Retinal pigment epithelial cell (primary cell): ENCODE data around the gene ZNF407.

Source experiments
- DNase-seq: peaks from one replicate; pipeline ENCODE4 v3.0.0-alpha.2; 2010; ENCODE audit warnings: low read depth
- H3K4me3 ChIP-seq: 2 replicates; pipeline ENCODE4 v1.5.1; 2011; ENCODE audit warnings: mild to moderate bottlenecking, low read length, control low read depth, moderate library complexity
- TF ChIP-seq, protein P1 (sequence below): conservative IDR thresholded peaks from 2 replicates; pipeline ENCODE4 v1.5.1; 2011; ENCODE audit warnings: low read depth, low read length, control low read depth, inconsistent platforms

ZNF407 gene

GRCh38 chr18:74806700-74807416 is 209.2 kb downstream of the ZNF407 start:
- no peak overlapping the region for H3K4me3 ChIP-seq
- DNase-seq, result peak; percentile 77
- TF ChIP-seq, protein P1, sequence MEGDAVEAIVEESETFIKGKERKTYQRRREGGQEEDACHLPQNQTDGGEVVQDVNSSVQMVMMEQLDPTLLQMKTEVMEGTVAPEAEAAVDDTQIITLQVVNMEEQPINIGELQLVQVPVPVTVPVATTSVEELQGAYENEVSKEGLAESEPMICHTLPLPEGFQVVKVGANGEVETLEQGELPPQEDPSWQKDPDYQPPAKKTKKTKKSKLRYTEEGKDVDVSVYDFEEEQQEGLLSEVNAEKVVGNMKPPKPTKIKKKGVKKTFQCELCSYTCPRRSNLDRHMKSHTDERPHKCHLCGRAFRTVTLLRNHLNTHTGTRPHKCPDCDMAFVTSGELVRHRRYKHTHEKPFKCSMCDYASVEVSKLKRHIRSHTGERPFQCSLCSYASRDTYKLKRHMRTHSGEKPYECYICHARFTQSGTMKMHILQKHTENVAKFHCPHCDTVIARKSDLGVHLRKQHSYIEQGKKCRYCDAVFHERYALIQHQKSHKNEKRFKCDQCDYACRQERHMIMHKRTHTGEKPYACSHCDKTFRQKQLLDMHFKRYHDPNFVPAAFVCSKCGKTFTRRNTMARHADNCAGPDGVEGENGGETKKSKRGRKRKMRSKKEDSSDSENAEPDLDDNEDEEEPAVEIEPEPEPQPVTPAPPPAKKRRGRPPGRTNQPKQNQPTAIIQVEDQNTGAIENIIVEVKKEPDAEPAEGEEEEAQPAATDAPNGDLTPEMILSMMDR, result no peak

GRCh38 chr18:74817576-74817975 is 219.9 kb downstream of the ZNF407 start:
- TF ChIP-seq, protein P1, result no peak
- no peak overlapping the region for H3K4me3 ChIP-seq
- DNase-seq, result no peak

DNA sequence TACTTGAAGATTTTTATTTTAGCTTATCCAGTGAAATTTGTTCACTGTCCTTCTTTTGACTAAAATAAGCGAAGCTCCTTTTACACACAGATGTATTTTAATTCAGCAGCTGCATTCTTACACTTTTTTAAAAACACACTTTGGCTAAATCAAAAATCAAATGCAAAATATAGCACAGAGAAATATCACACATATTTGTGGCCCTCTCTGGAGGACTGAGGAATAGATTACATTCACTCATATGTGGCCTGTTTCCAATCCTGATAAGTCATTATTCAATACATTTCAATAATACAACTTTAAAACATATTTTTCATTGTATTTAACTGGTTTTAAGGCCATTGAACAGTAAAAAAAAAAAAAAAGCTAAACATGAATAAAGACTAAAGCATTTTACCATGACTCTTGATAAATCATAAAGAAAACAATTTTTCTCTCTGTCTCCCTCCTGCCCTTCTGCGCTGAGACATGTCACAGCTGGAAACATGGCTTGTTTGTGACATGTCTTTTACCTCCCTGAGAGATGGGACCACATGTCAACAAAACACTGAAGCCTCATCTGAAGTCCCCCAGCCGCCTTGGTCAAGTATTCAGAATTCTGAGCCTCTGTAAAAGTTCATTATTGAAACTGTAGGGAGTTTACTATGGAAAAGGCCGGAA is 221.0 kb downstream of the ZNF407 start:
- TF ChIP-seq, protein P1, result no peak
- DNase-seq, result no peak
- no peak overlapping the region for H3K4me3 ChIP-seq

GRCh38 chr18:74819433-74820059 is 221.9 kb downstream of the ZNF407 start:
- TF ChIP-seq, protein P1, result peak; percentile 66
- DNase-seq, result no peak
- H3K4me3 ChIP-seq, result no peak overlapping the region

GRCh38 chr18:74820160-74820780 is 222.6 kb downstream of the ZNF407 start:
- TF ChIP-seq, protein P1, result no peak
- H3K4me3 ChIP-seq, result no peak overlapping the region
- no peak for DNase-seq

DNA sequence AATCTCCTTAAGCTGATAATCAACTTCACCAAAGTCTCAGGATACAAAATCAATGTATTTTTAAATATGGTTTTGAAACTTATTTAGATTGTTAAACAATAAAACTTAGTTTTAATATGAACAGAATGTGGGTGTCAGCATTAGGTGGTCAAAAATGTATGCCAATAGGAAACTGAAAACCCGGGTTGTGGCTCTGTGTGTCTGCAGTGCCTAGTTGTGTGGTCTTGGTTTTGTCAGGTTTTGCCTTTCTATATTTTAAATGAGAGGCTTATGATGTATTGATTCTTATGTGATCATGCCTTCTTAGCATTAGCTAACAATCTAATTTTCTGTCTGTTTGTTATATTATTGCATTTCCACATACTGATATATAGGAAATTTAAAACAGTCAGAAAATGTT is 227.8 kb downstream of the ZNF407 start:
- no peak for DNase-seq
- no peak overlapping the region for H3K4me3 ChIP-seq
- TF ChIP-seq, protein P1, result no peak
